ENCODE measurements around the gene MOBP.
"Not testable (repeated sequence)": the region's sequence is repeated elsewhere in the genome, so short reads cannot be mapped to it uniquely, and the experiment has no call there.

The MOBP gene, protein sequence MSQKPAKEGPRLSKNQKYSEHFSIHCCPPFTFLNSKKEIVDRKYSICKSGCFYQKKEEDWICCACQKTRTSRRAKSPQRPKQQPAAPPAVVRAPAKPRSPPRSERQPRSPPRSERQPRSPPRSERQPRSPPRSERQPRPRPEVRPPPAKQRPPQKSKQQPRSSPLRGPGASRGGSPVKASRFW

GRCh38 chr3:39467394-39468107 lies at the start of gene MOBP:
Gene MOBP (plus strand): TSS chr3:39467680. CDS start chr3:39502070, 34,390 bp downstream.
- Histone ChIP-seq H3K9ac (ENCODE audit: low read depth, low read length) (no peak within 1 kb of the TSS), H3K36me3 (ENCODE audit: insufficient read depth, low read length) (no peaks in the 10 kb centered on the region), H3K4me1 (ENCODE audit: insufficient read depth, low read length) (no peaks in the 10 kb centered on the region), H3K9me3 (ENCODE audit: control insufficient read depth, insufficient read depth, low read length) (no peaks in the 10 kb centered on the region; the same call in 1 of the 2 replicates)

DNA sequence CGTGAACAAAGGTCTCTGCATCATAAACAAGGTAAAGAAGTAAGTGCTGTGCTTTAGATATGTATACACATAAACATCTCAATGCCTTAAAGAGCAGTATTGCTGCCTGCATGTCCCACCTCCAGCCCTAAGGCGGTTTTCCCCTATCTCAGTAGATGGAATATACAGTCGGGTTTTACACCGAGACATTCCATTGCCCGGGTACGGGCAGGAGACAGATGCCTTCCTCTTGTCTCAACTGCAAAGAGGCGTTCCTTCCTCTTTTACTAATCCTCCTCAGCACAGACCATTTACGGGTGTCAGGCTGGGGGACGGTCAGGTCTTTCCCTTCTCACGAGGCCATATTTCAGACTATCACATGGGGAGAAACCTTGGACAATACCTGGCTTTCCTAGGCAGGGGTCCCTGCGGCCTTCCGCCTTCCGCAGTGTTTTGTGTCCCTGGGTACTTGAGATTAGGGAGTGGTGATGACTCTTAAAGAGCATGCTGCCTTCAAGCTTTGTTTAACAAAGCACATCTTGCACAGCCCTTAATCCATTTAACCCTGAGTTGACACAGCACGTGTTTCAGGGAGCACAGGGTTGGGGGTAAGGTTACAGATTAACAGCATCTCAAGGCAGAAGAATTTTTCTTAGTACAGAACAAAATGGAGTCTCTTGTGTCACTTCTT lies 48.8 kb upstream of the MOBP start:
- not testable (repeated sequence) for H3K9me3 ChIP-seq (ENCODE audit: control insufficient read depth, insufficient read depth, low read length); H3K9ac ChIP-seq (ENCODE audit: low read depth, low read length); H3K36me3 ChIP-seq (ENCODE audit: insufficient read depth, low read length)
- peaks cover 11% of the 10 kb centered on the region for H3K4me1 ChIP-seq (ENCODE audit: insufficient read depth, low read length)

DNA sequence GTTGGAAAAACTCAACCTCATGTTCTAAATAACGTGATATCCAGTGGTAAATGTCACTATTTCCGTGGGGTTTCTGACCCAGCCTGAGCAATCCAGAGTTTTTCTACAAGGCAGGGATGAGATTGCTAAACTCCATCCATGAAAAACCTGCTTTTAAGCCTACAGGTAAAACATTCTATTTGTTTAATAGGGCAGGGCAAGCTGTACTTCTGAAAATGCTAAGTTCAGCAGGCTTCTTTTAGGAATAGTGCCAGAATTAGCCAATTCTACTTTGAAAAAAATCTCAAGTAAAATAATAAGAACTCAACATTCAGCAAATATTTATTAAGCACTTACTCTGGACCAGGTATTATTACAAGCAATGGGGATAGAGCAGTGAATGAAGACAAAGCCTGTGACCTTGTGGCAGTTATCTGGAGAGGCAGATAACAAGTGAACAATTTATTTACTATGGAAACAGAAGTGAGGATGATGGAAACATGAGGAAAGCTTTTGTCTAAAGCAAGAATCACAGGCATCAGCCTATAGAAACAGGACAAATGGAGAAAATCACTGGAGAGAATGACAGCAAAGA lies 47.7 kb upstream of the MOBP start:
- Histone ChIP-seq H3K9ac (ENCODE audit: low read depth, low read length) (no peak overlapping the region), H3K9me3 (ENCODE audit: control insufficient read depth, insufficient read depth, low read length) (peaks cover 2% of the 10 kb centered on the region; the same call in 1 of the 2 replicates), H3K36me3 (ENCODE audit: insufficient read depth, low read length) (no peaks in the 10 kb centered on the region), H3K4me1 (ENCODE audit: insufficient read depth, low read length) (peaks cover 11% of the 10 kb centered on the region)

DNA sequence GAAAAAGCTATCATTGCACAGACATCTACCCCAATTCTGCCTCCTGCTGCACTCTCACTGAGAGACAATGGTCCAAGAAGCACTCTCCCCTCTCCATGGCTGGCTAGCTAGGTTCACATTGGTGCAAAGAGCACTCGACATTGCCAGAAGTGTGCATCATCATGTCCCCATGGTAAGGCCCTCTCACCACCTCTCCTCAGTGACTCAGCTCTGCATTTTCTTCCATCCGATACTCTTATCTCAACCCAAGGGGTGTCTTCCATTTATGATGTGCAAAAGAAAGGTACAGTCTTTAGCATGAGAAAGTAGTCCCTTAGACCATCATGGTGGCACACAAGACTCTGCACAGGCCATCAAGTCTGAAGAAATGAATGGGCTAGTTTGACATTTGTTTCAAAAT lies 46.9 kb upstream of the MOBP start:
- H3K9ac ChIP-seq (ENCODE audit: low read depth, low read length) = no peak overlapping the region
- H3K9me3 ChIP-seq (ENCODE audit: control insufficient read depth, insufficient read depth, low read length) = peaks cover 2% of the 10 kb centered on the region; the same call in 1 of the 2 replicates
- H3K36me3 ChIP-seq (ENCODE audit: insufficient read depth, low read length) = no peaks in the 10 kb centered on the region
- peaks cover 11% of the 10 kb centered on the region for H3K4me1 ChIP-seq (ENCODE audit: insufficient read depth, low read length)

DNA sequence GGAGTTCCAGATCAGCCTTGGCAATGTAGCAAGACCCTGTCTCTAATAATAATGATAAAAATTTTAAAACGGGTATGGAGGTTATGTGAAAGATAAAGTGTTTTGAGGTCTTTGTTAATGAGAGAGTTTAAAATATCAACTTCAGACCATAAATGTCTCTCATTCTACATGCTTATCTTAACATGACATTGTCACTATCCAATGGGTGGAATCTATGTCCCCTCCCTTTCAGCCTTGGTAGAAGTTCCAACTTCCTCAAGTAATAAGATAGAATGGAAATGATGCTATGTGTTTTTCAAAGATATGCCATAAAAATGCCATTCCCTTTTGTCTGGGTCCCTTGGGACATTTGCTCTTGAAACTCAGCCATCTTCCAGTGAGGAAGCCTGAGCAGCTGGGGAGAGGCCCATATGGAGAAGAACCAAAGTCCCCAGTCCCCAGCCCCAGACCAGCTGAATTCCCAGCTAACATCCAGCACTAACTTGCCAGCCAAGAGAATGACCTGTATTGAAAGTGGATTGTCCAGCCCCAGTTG lies 44.0 kb upstream of the MOBP start:
- Histone ChIP-seq H3K9me3 (ENCODE audit: control insufficient read depth, insufficient read depth, low read length) (peaks cover 2% of the 10 kb centered on the region; the same call in 1 of the 2 replicates), H3K36me3 (ENCODE audit: insufficient read depth, low read length) (no peaks in the 10 kb centered on the region), H3K9ac (ENCODE audit: low read depth, low read length) (no peak overlapping the region), H3K4me1 (ENCODE audit: insufficient read depth, low read length) (peaks cover 11% of the 10 kb centered on the region)

GRCh38 chr3:39426312-39426711 lies 41.2 kb upstream of the MOBP start:
- Histone ChIP-seq H3K9me3 (ENCODE audit: control insufficient read depth, insufficient read depth, low read length) (peaks cover 2% of the 10 kb centered on the region; the same call in 1 of the 2 replicates), H3K9ac (ENCODE audit: low read depth, low read length) (no peak overlapping the region), H3K36me3 (ENCODE audit: insufficient read depth, low read length) (no peaks in the 10 kb centered on the region), H3K4me1 (ENCODE audit: insufficient read depth, low read length) (no peaks in the 10 kb centered on the region; the same call in 1 of the 2 replicates)

DNA sequence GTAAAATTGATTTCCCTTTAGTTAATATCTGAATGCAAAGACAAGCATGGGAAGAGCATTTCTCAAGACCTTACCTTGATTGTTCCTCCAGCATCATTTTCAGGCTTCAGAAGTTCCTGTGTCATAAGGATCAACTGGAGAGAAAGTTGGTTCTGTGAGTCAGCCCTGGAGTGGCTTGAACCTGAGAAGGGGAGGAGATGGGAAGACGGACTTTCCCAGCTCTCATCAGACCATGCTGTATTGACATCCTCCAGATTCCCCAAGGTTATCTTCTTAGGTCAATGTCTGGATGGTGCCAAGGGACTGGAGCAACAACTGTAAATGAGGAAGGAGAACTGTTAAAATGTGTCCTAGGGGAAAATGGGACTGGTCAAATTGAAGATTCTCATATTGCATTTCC lies 40.0 kb upstream of the MOBP start:
- no peaks in the 10 kb centered on the region; the same call in 1 of the 2 replicates for H3K4me1 ChIP-seq (ENCODE audit: insufficient read depth, low read length)

DNA sequence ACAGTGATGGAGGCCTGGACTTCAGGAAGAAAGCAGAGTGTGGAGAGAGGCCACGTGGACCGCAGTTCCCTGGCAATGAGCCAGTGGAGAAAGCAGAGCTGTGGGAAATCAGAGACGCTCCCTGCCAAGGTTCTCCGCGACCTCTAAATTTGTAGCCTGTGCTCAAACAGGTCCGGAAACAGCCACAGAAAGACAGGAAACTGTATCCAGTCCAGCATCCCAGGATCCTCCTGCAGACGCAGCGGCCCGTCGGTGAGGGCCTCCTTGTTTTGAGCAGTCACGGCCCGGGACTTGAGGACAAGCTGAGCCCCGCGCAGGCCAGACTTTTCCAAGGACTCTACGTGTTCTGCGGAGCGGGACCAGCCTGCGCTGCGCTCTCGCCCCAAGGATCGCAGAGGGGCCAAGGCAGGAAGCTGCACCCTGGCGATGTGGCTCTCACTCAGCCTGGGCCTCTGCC lies 38.7 kb upstream of the MOBP start:
- H3K9me3 ChIP-seq (ENCODE audit: control insufficient read depth, insufficient read depth, low read length) = no peaks in the 10 kb centered on the region
- H3K36me3 ChIP-seq (ENCODE audit: insufficient read depth, low read length) = no peaks in the 10 kb centered on the region
- no peaks in the 10 kb centered on the region; the same call in 1 of the 2 replicates for H3K4me1 ChIP-seq (ENCODE audit: insufficient read depth, low read length)
- H3K9ac ChIP-seq (ENCODE audit: low read depth, low read length) = no peak overlapping the region

More for the DNA sequence above, 40.0 kb upstream of the MOBP start:
- Histone ChIP-seq H3K36me3 (ENCODE audit: insufficient read depth, low read length) (no peaks in the 10 kb centered on the region), H3K9me3 (ENCODE audit: control insufficient read depth, insufficient read depth, low read length) (no peaks in the 10 kb centered on the region), H3K9ac (ENCODE audit: low read depth, low read length) (no peak overlapping the region)

GRCh38 chr3:39429466-39429865 lies 38.0 kb upstream of the MOBP start:
- H3K9ac ChIP-seq (ENCODE audit: low read depth, low read length) = no peak overlapping the region
- H3K36me3 ChIP-seq (ENCODE audit: insufficient read depth, low read length) = no peaks in the 10 kb centered on the region
- no peaks in the 10 kb centered on the region; the same call in 1 of the 2 replicates for H3K4me1 ChIP-seq (ENCODE audit: insufficient read depth, low read length)
- no peaks in the 10 kb centered on the region for H3K9me3 ChIP-seq (ENCODE audit: control insufficient read depth, insufficient read depth, low read length)

GRCh38 chr3:39432342-39432741 lies 35.1 kb upstream of the MOBP start:
- Histone ChIP-seq H3K4me1 (ENCODE audit: insufficient read depth, low read length) (no peaks in the 10 kb centered on the region; the same call in 1 of the 2 replicates), H3K9ac (ENCODE audit: low read depth, low read length) (no peak overlapping the region), H3K36me3 (ENCODE audit: insufficient read depth, low read length) (no peaks in the 10 kb centered on the region), H3K9me3 (ENCODE audit: control insufficient read depth, insufficient read depth, low read length) (no peaks in the 10 kb centered on the region)

DNA sequence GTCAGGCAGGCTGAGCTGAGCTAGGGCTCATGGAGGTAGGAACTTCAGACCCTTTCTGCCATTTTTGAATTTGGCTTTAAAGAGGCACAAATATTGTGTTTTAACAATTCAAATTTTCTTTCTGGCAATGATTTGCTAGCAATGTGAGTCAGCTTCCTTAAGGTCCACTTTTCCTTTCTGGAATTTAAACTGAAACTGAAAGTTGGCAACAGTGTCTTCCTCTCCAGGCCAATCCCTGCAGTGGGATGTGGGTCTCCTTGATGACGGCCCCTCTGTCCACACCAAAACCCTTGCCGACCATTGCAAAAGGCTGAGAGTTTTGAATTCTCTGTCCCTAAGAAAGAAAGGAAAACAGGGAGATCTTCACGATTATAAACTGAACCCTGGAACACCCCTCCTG lies 33.8 kb upstream of the MOBP start:
- Histone ChIP-seq H3K36me3 (ENCODE audit: insufficient read depth, low read length) (no peaks in the 10 kb centered on the region), H3K9ac (ENCODE audit: low read depth, low read length) (no peak overlapping the region), H3K4me1 (ENCODE audit: insufficient read depth, low read length) (no peaks in the 10 kb centered on the region; the same call in 1 of the 2 replicates), H3K9me3 (ENCODE audit: control insufficient read depth, insufficient read depth, low read length) (no peaks in the 10 kb centered on the region)

- H3K9ac ChIP-seq (ENCODE audit: low read depth, low read length) = no peak overlapping the region
Measured at GRCh38 chr3:39434574-39434973, 32.9 kb upstream of the MOBP start.

GRCh38 chr3:39435006-39435748 lies 32.3 kb upstream of the MOBP start:
- no peak overlapping the region for H3K9ac ChIP-seq (ENCODE audit: low read depth, low read length)
- no peaks in the 10 kb centered on the region; the same call in 1 of the 2 replicates for H3K4me1 ChIP-seq (ENCODE audit: insufficient read depth, low read length)
- no peaks in the 10 kb centered on the region for H3K9me3 ChIP-seq (ENCODE audit: control insufficient read depth, insufficient read depth, low read length)
- H3K36me3 ChIP-seq (ENCODE audit: insufficient read depth, low read length) = no peaks in the 10 kb centered on the region

More at GRCh38 chr3:39434574-39434973, 32.9 kb upstream of the MOBP start:
- H3K36me3 ChIP-seq (ENCODE audit: insufficient read depth, low read length) = no peaks in the 10 kb centered on the region
- H3K4me1 ChIP-seq (ENCODE audit: insufficient read depth, low read length) = no peaks in the 10 kb centered on the region; the same call in 1 of the 2 replicates
- H3K9me3 ChIP-seq (ENCODE audit: control insufficient read depth, insufficient read depth, low read length) = no peaks in the 10 kb centered on the region

Data from ES-I3 (cell line).